ENCODE results near the gene NCKAP5. TPM values are rescaled to one million over a fixed set of nuclear protein-coding genes. Genes with fewer than 3 reads are reported as not detected.

Gene NCKAP5
- total RNA-seq, 1 donor from 2014 or later: 7.4 TPM

GRCh38 chr2:133025004-133025403 is 543.3 kb downstream of the NCKAP5 start:
- H3K36me3 Mint-ChIP-seq (ENCODE audit: low read depth, unreplicated experiment): no peaks in the 10 kb centered on the region
- H3K27ac Mint-ChIP-seq (ENCODE audit: unreplicated experiment): no peak overlapping the region
- H3K27me3 Mint-ChIP-seq (ENCODE audit: unreplicated experiment): no peaks in the 10 kb centered on the region
- no peaks in the 10 kb centered on the region for H3K4me1 Mint-ChIP-seq (ENCODE audit: unreplicated experiment)
- H3K4me3 Mint-ChIP-seq (ENCODE audit: unreplicated experiment): no peak overlapping the region
- no peaks in the 10 kb centered on the region for H3K9me3 Mint-ChIP-seq (ENCODE audit: unreplicated experiment)
- no peak for DNase-seq (ENCODE audit: low spot score)
- no peak for TF ChIP-seq CTCF (IDR thresholded peaks at IDR 0.05; ENCODE audit: unreplicated experiment)

GRCh38 chr2:133012847-133013734 is 555.2 kb downstream of the NCKAP5 start:
- TF ChIP-seq CTCF (IDR thresholded peaks at IDR 0.05; ENCODE audit: unreplicated experiment): no peak
- Mint-ChIP-seq H3K27ac (ENCODE audit: unreplicated experiment) (no peak overlapping the region), H3K4me3 (ENCODE audit: unreplicated experiment) (no peak overlapping the region)

GRCh38 chr2:133004623-133005022 is 563.6 kb downstream of the NCKAP5 start:
- no peak overlapping the region for H3K27ac Mint-ChIP-seq (ENCODE audit: unreplicated experiment)
- H3K4me1 Mint-ChIP-seq (ENCODE audit: unreplicated experiment): no peaks in the 10 kb centered on the region
- H3K4me3 Mint-ChIP-seq (ENCODE audit: unreplicated experiment): no peak overlapping the region
- peaks cover 5% of the 10 kb centered on the region for H3K9me3 Mint-ChIP-seq (ENCODE audit: unreplicated experiment)
- DNase-seq (ENCODE audit: low spot score): no peak
- H3K36me3 Mint-ChIP-seq (ENCODE audit: low read depth, unreplicated experiment): peaks cover 3% of the 10 kb centered on the region
- H3K27me3 Mint-ChIP-seq (ENCODE audit: unreplicated experiment): no peaks in the 10 kb centered on the region
- TF ChIP-seq CTCF (IDR thresholded peaks at IDR 0.05; ENCODE audit: unreplicated experiment): no peak

More at GRCh38 chr2:133012847-133013734, 555.2 kb downstream of the NCKAP5 start:
- Mint-ChIP-seq H3K27me3 (ENCODE audit: unreplicated experiment) (no peaks in the 10 kb centered on the region), H3K9me3 (ENCODE audit: unreplicated experiment) (no peaks in the 10 kb centered on the region), H3K4me1 (ENCODE audit: unreplicated experiment) (no peaks in the 10 kb centered on the region), H3K36me3 (ENCODE audit: low read depth, unreplicated experiment) (no peaks in the 10 kb centered on the region)
- no peak for DNase-seq (ENCODE audit: low spot score)

GRCh38 chr2:132999421-132999820 is 568.8 kb downstream of the NCKAP5 start:
- Mint-ChIP-seq H3K36me3 (ENCODE audit: low read depth, unreplicated experiment) (peaks cover 3% of the 10 kb centered on the region), H3K27me3 (ENCODE audit: unreplicated experiment) (no peaks in the 10 kb centered on the region), H3K4me1 (ENCODE audit: unreplicated experiment) (no peaks in the 10 kb centered on the region), H3K27ac (ENCODE audit: unreplicated experiment) (no peak overlapping the region), H3K9me3 (ENCODE audit: unreplicated experiment) (peaks cover 5% of the 10 kb centered on the region), H3K4me3 (ENCODE audit: unreplicated experiment) (no peak overlapping the region)
- no peak for DNase-seq (ENCODE audit: low spot score)
- no peak for TF ChIP-seq CTCF (IDR thresholded peaks at IDR 0.05; ENCODE audit: unreplicated experiment)

GRCh38 chr2:132998221-132998620 is 570.0 kb downstream of the NCKAP5 start:
- Mint-ChIP-seq H3K9me3 (ENCODE audit: unreplicated experiment) (no peaks in the 10 kb centered on the region), H3K4me1 (ENCODE audit: unreplicated experiment) (no peaks in the 10 kb centered on the region), H3K27ac (ENCODE audit: unreplicated experiment) (no peak overlapping the region), H3K27me3 (ENCODE audit: unreplicated experiment) (no peaks in the 10 kb centered on the region), H3K36me3 (ENCODE audit: low read depth, unreplicated experiment) (no peaks in the 10 kb centered on the region), H3K4me3 (ENCODE audit: unreplicated experiment) (no peak overlapping the region)
- no peak for DNase-seq (ENCODE audit: low spot score)
- no peak for TF ChIP-seq CTCF (IDR thresholded peaks at IDR 0.05; ENCODE audit: unreplicated experiment)
